ENCODE measurements around the gene ANKRD13D.
A peak's percentile ranks its signal among the peaks of the same experiment; 100 is the strongest.

ANKRD13D gene

GRCh38 chr11:67288198-67288451 is 978 bp upstream of the ANKRD13D start:
- no peak for DNase-seq

GRCh38 chr11:67288452-67289225 is 464 bp upstream of the ANKRD13D start:
- DNase-seq, result peak; percentile 80

GRCh38 chr11:67289651-67290479 is 762 bp downstream of the ANKRD13D start:
- no peak for DNase-seq

- DNase-seq, result no peak
Observed at GRCh38 chr11:67290801-67291200, 1.7 kb downstream of the ANKRD13D start.

- DNase-seq, result no peak
Observed at GRCh38 chr11:67291481-67292381, 2.6 kb downstream of the ANKRD13D start.

- DNase-seq, result no peak
Observed at GRCh38 chr11:67292671-67293070, 3.6 kb downstream of the ANKRD13D start.

GRCh38 chr11:67293090-67293489 is 4.0 kb downstream of the ANKRD13D start:
- no peak for DNase-seq

- DNase-seq, result no peak
Observed at GRCh38 chr11:67295846-67296245, 6.7 kb downstream of the ANKRD13D start.

GRCh38 chr11:67298786-67299185 is 9.7 kb downstream of the ANKRD13D start:
- DNase-seq, result no peak

- DNase-seq, result no peak
Observed at GRCh38 chr11:67299471-67300191, 10.5 kb downstream of the ANKRD13D start.

GRCh38 chr11:67300256-67300755 is 11.2 kb downstream of the ANKRD13D start:
- DNase-seq, result no peak

GRCh38 chr11:67300756-67301312 is 11.7 kb downstream of the ANKRD13D start:
- no peak for DNase-seq

GRCh38 chr11:67301313-67301921 is 12.3 kb downstream of the ANKRD13D start:
- no peak for DNase-seq

GRCh38 chr11:67301951-67302516 is 12.9 kb downstream of the ANKRD13D start:
- peak; percentile 56 for DNase-seq

- DNase-seq, result peak; percentile 27
Observed at GRCh38 chr11:67302571-67303131, 13.5 kb downstream of the ANKRD13D start.

- peak; percentile 49 for DNase-seq
Observed at GRCh38 chr11:67303132-67303834, 14.2 kb downstream of the ANKRD13D start, which contains the start of gene SSH3. TSS of gene SSH3 (plus strand) at chr11:67303530. CDS start at chr11:67303626, 96 bp downstream.

GRCh38 chr11:67303835-67304411 is 14.8 kb downstream of the ANKRD13D start:
- no peak for DNase-seq

GRCh38 chr11:67304511-67305113 is 15.5 kb downstream of the ANKRD13D start:
- DNase-seq, result peak; percentile 23
